Stimulated activated naive CD8-positive, alpha-beta T cell treated with anti-CD3 and anti-CD28 coated beads, Interleukin-15, Interleukin-2, amounts not matched to agents 100 ng/mL and 50 ng/mL, for 24 hours (primary cell): ENCODE data around the gene RBM44.

Experiments used
- H3K27ac Mint-ChIP-seq: one replicate; pipeline ENCODE4 v1.8.0; 2021; ENCODE audit warnings: mild to moderate bottlenecking, mixed read lengths
- H3K27me3 Mint-ChIP-seq: one replicate; pipeline ENCODE4 v1.8.0; 2021; ENCODE audit warnings: mixed read lengths
- H3K36me3 Mint-ChIP-seq: one replicate; pipeline ENCODE4 v1.8.0; 2021; ENCODE audit warnings: low read depth, mixed read lengths
- H3K4me1 Mint-ChIP-seq: one replicate; pipeline ENCODE4 v1.8.0; 2021; ENCODE audit warnings: low read depth, mixed read lengths
- H3K4me3 Mint-ChIP-seq: one replicate; pipeline ENCODE4 v1.8.0; 2021; ENCODE audit warnings: mild to moderate bottlenecking, mixed read lengths
- H3K9me3 Mint-ChIP-seq: one replicate; pipeline ENCODE4 v1.8.0; 2021; ENCODE audit warnings: mixed read lengths

Gene RBM44

DNA sequence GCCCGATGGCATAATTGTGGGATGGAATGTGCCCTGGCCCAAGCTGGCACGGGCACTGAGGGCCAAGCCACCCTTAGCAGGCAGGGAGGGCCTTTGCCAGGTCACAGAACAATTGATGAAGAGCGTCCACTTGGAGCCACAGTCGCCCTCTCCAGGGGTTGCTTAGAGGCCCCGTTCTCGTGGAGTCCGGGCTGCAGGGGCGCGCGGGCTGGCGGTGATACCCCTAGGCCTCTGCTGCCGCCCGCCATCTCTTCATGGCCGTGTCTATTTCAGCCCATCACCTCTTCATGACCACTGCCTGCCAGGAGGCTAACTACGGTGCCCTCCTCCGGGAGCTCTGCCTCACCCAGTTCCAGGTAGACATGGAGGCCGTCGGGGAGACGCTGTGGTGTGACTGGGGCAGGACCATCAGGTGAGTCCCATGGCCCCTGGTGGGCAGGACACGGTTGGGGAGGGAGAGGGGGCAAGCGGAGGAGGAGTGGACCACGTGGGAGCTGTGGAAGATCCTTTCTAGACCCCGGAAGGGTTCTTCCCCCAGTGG is 78.4 kb downstream of the RBM44 start:
- H3K27me3 Mint-ChIP-seq = no peaks in the 10 kb centered on the region
- no peak overlapping the region for H3K4me3 Mint-ChIP-seq
- H3K36me3 Mint-ChIP-seq = no peaks in the 10 kb centered on the region
- H3K27ac Mint-ChIP-seq = no peak overlapping the region
- H3K9me3 Mint-ChIP-seq = no peaks in the 10 kb centered on the region
- peaks cover 7% of the 10 kb centered on the region for H3K4me1 Mint-ChIP-seq

DNA sequence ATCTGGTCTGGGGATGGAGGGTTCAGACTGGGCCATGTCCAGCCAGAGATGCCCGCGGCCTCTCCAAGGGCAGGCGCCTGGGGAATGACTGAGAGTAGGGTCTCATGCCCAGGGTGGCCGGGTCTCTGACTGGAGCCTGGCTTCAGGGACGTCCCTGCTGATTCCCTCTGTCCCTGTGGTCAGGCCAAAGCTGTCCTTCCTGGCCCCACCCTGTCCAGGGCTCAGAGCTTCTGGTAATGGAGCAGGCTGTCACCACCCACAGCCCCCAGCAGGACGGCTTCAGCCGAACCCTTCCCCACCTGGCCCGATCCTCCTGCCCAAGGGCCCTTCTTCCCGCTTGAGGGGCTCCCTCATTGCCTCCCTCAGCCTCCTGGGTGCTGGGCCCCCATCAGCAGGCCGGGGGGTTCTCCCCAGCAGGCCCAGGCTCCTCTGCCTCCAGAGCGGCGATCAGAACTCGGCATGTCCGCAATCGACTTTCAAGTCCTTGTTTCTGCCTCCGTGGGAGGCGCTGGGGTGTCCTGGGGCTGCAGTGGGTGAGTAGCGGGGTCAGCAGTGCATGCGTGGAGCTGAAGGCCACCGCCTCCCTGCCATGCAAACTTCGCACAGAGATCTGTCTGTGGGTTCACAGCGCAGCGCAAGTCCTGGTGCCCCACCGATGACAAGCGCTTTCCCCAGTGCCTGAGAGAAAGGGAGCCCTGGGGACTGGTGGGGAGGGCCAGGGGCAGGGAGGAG is 79.2 kb downstream of the RBM44 start:
- Mint-ChIP-seq H3K4me1 (peaks cover 7% of the 10 kb centered on the region), H3K27ac (no peak overlapping the region), H3K27me3 (no peaks in the 10 kb centered on the region), H3K9me3 (no peaks in the 10 kb centered on the region), H3K36me3 (no peaks in the 10 kb centered on the region), H3K4me3 (no peak overlapping the region)

DNA sequence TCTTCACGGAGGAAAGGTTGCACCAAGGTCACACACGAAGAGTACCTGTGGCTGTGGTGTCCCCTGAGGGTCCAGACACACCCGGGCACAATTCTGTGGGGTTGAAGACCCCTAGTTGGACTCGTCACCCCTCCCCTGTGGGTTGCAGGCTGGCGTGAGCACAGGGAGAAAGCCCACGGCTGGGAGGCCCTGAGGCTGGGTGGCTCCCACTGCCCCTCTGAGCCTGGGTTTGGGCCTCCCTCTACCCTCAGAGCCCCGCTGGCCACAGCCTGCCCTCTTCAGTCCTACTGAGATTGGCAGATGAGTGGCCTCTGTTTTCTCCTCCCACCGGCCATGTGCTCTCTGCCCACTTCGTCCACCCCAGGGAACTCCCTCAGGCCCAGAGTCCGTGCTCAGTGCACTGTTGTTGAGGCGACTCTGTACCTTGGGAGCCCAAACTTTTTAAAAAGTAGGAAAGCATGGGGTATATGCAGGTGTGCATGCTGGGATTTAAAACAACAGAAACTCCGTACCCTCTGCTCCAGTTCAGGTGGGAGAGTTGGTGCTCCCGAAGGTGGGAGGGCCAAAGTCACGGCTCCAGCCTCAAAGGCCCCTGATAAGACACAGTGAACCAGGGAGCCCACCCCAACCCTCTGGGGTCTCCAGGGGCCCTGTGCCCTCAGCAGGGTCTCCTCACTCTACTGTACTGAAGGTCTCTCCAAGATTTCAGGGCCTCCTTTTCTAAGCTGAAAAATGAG is 79.9 kb downstream of the RBM44 start:
- Mint-ChIP-seq H3K27ac (no peak overlapping the region), H3K27me3 (no peaks in the 10 kb centered on the region), H3K36me3 (no peaks in the 10 kb centered on the region), H3K9me3 (no peaks in the 10 kb centered on the region), H3K4me1 (peaks cover 4% of the 10 kb centered on the region), H3K4me3 (no peak overlapping the region)

DNA sequence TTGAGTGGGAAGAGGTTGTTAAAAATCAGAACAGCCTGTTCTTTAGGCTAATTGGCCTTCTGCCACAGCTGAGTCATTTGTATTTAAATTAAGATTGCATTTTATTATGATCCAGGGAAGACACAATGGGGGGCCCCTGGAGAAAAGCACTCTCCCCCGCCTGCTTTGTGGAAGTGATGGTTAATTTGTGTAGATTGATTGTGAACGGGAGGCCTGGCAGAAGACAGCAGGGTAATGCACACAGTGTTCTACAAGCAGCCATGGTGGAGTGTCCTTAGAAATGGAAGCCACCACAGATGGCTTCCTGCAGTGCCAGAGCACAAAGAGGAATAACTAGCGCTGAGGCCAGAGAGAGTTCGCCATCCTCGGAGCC is 80.5 kb downstream of the RBM44 start:
- Mint-ChIP-seq H3K9me3 (no peaks in the 10 kb centered on the region), H3K36me3 (no peaks in the 10 kb centered on the region), H3K4me3 (no peak overlapping the region), H3K27ac (no peak overlapping the region), H3K4me1 (no peaks in the 10 kb centered on the region), H3K27me3 (no peaks in the 10 kb centered on the region)

DNA sequence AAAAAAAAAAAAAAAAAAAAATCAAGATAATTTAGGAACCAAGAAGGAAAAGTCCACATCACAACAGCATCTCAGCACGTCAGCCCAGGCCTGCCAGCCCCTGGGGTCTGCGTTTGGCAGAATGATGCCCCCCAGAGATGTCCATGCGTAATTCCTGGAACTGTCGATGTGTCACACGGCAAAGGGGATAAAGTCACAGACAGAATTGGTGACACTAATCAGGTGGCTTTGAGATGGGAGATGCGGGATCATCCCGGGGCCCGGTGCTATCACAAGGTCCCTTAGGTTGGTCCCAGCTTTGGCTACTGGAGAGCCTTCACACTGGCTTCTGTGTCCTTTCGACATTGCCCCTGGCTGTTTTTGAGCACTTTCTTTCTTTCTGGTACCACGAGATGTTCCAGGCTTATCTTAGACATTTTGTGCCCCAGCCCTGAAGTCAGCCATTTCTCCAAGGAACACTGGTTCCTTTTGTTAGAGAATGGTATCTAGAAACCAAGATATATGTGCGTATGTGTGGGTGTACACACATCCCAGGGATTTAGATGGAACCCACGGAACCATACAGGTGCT is 81.5 kb downstream of the RBM44 start:
- Mint-ChIP-seq H3K36me3 (no peaks in the 10 kb centered on the region), H3K27me3 (no peaks in the 10 kb centered on the region), H3K27ac (no peak overlapping the region), H3K4me3 (no peak overlapping the region), H3K9me3 (no peaks in the 10 kb centered on the region), H3K4me1 (no peaks in the 10 kb centered on the region)

DNA sequence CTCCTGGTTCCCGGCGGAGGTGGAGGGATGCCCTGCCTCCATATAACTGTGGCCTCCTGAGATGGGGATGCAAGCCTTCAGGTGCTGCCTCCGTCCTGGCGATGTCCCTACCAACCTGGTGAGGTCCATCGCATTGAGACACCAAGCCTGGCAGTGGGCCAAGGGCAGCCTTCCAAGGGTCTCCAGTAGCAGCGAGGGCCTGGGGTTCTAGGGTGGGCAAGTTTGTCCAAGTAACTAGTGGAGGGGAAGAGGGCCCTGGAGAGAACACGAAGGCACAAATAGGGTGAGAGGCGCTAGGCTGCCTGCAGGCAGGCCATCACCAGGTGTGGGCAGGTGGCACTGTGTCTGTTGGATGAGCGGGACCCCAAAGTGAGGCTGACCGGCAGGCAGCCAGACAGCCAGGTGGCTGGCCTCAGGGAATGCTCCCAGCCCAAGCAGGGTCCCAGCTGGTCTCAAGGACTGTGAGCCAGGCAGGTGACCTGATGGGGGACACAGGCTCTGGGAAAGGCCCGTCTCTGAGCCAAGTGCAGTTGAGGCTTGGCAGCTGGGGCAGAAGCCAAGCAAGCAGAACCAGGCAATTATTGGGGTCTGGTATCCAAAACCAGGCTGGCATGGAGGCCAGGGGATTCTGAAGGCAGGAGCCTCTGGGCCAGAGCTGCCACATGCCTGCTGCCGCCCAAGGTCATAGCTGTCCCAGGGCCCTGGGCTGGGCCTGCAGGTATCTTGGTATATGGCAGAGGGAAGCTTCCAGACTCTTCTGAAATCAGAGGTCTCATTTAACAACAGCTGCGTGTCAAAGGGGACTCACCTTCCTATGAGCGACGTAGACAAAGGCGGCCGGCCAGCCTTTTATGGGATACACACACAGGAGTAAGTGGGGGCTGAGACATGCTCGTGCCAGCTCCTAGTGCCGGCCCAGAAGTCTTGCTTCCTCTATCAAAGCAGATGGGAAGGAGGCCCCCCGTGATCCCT is 84.2 kb downstream of the RBM44 start:
- no peaks in the 10 kb centered on the region for H3K4me1 Mint-ChIP-seq
- no peaks in the 10 kb centered on the region for H3K27me3 Mint-ChIP-seq
- H3K36me3 Mint-ChIP-seq = no peaks in the 10 kb centered on the region
- H3K27ac Mint-ChIP-seq = no peak overlapping the region
- no peaks in the 10 kb centered on the region for H3K9me3 Mint-ChIP-seq
- no peak overlapping the region for H3K4me3 Mint-ChIP-seq

DNA sequence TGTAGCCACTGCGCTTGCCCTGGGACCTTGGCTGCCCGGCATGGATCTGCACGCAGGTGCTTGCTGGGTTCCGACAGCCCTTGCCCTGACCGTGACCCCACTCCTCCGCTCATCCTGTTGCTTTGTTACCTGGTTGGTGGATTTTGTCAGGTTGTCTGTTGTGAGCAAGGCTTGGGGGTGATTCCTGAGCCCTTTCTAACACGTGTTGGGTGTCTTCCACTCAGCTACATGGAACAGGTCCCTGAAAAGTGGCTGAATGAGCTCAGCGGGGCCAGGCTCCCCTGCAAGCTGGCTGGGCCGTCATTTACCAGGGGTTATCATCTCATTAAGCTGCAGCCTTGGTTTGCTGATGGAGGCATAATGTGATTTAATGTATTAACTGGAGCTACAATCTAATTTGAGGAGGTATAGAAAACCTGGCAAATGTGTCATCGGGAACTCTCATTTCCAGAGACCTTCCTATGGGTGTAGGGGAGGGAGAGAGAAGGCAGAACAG is 85.4 kb downstream of the RBM44 start:
- no peak overlapping the region for H3K27ac Mint-ChIP-seq
- H3K4me1 Mint-ChIP-seq = peaks cover 4% of the 10 kb centered on the region
- no peaks in the 10 kb centered on the region for H3K36me3 Mint-ChIP-seq
- H3K27me3 Mint-ChIP-seq = no peaks in the 10 kb centered on the region
- H3K9me3 Mint-ChIP-seq = no peaks in the 10 kb centered on the region
- no peak overlapping the region for H3K4me3 Mint-ChIP-seq

DNA sequence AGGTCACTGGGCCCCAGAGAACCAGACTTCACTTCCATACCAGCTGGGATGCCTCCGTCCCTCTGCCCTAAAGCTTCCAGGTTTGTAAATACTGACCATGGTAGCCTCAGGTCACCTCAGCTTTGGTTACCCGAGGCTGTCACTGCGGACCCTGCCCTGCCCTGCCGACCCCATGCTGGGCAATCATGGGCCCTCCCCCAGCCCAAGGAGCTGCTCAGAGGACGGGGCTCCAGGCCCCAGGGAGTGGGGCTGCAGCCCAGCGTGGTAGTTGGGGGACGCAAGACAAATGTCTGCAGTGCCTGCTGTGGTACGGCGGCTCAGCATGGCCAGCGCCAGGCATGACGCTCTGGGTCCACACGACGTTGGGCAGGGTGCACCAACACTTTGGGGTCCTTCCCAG is 86.1 kb downstream of the RBM44 start:
- Mint-ChIP-seq H3K9me3 (no peaks in the 10 kb centered on the region), H3K27ac (no peak overlapping the region), H3K27me3 (no peaks in the 10 kb centered on the region), H3K4me3 (no peak overlapping the region), H3K4me1 (peaks cover 4% of the 10 kb centered on the region), H3K36me3 (no peaks in the 10 kb centered on the region)

DNA sequence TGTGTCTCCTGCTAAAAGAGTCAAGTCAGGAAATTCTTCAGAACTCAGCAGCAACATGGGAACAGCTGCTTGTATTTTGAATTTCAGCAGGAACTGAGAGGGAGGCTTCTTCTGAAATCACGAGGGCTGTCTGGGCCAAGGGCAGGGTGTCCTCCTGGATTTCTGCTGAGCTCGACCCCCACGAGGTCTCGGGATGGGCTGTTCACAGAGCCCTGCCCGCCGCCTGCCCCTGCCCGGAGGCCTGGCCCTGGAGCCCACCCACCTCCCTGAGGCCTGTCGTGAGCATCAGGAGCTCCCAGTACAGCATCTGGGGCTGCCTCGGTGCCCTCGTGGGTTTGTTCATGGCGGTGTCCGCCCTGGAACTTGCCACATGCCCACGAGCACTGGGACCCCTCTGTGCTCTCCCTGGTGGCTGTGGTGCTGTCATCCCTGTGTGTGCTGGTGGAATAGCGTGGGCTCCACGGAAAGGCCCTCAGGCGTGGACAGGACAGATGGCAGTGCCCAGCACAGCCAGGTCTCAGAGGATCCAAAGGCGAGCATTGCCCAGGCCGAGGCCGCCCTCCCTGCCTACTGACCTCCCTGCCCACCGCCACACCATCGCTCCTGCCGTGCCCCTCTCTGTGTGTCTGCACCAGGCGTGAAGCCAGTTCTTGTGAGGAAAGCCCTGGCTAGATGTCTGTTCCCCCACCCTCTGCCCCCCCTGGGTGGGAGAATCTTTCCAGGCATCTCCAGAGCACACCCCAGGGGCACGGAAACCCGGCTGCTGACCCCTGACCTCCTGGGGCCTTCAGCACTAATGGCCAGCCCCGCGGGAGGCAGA is 86.7 kb downstream of the RBM44 start:
- H3K27ac Mint-ChIP-seq = no peak overlapping the region
- H3K4me1 Mint-ChIP-seq = peaks cover 6% of the 10 kb centered on the region
- H3K27me3 Mint-ChIP-seq = no peaks in the 10 kb centered on the region
- no peaks in the 10 kb centered on the region for H3K36me3 Mint-ChIP-seq
- H3K9me3 Mint-ChIP-seq = no peaks in the 10 kb centered on the region
- no peak overlapping the region for H3K4me3 Mint-ChIP-seq

DNA sequence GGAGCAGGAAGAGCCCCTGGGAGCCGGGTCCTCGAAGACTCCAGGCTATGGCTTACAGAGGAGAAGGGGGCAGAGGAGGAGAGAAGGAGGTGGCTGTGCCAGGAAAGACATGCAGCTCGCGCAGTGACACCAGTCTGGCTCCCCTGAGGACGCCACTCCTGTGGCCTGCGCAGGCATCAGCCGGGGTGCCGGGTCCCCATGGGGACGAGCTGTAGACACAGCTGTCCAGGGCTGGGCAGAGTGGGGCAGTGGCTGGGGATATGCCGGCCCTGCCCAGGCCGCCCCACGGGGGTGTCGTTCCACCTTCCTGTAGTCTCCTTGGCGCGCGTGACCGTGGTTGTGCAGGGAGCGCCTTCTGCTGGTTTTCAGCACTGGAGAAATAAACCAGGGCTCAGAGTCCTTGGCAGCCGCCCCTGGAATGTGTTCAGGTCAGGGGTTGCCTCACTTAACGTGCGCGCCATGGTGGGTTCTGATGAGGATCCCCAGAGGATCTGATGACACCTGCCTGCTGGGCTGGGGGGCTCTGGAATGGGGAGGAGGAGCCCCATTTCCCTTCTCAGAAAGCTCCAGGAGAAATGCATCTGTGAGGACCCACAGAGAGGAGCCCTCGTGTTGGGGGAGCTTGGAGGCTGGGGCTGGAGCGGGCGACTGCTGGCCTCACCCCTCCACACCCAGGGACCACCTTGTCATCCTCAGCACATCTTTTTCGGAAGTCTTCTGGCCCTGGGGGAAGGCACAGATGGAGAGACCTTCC is 87.5 kb downstream of the RBM44 start:
- no peak overlapping the region for H3K4me3 Mint-ChIP-seq
- H3K9me3 Mint-ChIP-seq = no peaks in the 10 kb centered on the region
- no peak overlapping the region for H3K27ac Mint-ChIP-seq
- no peaks in the 10 kb centered on the region for H3K36me3 Mint-ChIP-seq
- H3K27me3 Mint-ChIP-seq = no peaks in the 10 kb centered on the region
- H3K4me1 Mint-ChIP-seq = peaks cover 10% of the 10 kb centered on the region

DNA sequence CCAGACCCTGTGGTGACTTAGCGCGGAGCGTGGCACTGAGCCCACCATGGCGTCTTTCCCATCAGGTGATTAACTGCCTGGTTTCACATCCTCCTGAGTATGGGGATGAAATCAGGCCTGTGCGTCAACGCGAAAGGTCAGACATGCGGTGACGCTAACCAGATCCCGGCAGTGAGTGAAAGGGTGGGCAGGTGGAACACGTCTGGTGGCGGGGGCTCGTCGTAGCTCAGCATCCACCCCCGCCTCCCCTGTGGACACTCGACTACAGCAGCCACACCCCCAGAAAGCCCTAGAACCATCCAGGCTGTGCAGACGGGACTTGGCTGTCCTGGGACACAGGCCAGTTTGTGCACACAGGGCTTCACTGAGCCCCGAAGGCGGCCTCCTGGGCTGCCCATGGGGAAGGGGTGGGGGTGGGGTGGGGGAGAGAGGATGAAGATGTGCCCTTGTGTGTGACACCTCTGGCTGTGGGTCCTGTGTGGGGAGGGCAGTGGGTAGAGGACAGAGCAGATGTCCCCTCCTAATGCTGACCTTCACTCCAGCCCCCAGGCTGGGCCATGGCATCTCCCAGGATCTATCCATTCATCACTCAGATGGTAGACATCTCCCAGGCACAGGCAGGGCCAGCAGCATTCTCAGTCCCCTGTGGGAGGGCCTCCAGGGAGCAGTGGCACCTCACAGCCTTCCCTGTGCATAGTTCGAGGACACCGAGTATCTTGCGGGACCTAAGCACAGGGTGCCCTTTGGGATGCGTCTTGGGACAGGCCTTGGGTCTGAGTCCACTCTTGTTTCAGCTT is 88.3 kb downstream of the RBM44 start:
- H3K36me3 Mint-ChIP-seq = no peaks in the 10 kb centered on the region
- H3K4me1 Mint-ChIP-seq = peaks cover 10% of the 10 kb centered on the region
- H3K4me3 Mint-ChIP-seq = no peak overlapping the region
- no peaks in the 10 kb centered on the region for H3K9me3 Mint-ChIP-seq
- no peak overlapping the region for H3K27ac Mint-ChIP-seq
- no peaks in the 10 kb centered on the region for H3K27me3 Mint-ChIP-seq

DNA sequence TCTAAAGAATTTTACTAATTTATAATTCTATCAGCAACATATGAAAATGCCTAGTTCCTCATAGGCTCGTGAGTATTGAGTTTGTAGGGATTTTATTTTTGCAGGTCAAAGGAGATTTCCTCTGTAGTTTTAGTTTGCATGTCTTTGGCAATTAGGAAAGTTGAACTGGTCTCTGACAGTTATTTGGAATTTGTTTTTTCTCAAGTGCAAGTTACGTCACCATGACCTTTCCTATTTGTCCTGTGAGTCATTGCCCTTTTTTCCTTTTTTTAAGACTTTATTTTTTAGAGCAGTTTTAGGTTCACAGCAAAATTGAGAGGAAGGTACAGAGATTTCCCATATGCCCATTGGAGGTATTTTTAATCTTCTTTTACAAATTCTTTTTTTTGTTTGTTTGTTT is 89.8 kb downstream of the RBM44 start:
- Mint-ChIP-seq H3K4me3 (no peak overlapping the region), H3K4me1 (peaks cover 10% of the 10 kb centered on the region), H3K36me3 (no peaks in the 10 kb centered on the region), H3K27ac (no peak overlapping the region), H3K9me3 (no peaks in the 10 kb centered on the region), H3K27me3 (no peaks in the 10 kb centered on the region)

DNA sequence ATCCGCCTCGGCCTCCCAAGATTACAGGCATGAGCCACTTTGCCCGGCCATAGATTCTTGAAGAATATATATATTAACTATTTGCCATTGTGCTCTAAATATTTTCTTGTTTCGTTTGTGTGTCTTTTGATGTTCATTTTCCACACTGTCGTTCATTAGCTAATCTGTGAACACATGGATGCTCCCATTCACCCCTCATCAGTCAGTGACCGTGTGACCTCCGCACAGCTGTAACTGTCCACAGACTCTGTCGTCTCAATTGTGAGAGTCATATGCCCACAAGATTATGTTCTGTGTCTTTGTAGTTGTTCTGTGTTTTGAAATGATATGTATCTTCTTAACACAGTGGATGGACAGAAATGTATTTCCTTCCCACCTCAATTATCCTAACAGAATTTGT is 90.4 kb downstream of the RBM44 start:
- H3K4me3 Mint-ChIP-seq = no peak overlapping the region
- no peak overlapping the region for H3K27ac Mint-ChIP-seq
- peaks cover 10% of the 10 kb centered on the region for H3K4me1 Mint-ChIP-seq
- H3K36me3 Mint-ChIP-seq = no peaks in the 10 kb centered on the region
- no peaks in the 10 kb centered on the region for H3K27me3 Mint-ChIP-seq
- H3K9me3 Mint-ChIP-seq = no peaks in the 10 kb centered on the region
